ENCODE measurements around the gene JAG1.

DNA sequence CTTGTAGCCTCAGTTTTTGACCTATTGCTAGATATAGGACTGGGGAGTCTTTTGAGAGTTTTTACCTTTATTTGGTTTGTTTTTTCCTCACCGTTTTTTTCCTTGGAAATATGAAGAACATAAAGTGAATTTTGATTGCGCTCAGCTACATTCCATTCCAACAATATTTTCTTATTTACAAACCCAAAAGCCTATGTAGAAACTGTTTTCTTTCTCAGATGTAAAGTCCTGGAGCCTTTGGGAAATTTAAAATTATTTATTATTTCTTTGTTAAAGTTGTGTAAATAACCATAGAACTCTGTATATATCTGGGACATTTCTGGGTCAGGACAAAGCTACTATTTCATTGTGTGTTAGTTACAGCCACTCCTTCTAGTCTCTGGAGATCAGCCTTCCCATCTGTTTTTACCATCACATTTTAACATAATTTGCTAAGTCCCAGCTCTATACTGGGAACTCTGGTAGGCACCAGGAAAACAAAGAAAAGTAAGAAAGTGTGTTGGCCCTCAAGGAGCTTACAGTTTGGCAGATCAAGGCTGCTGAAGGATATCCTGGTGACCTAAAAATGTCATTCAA, 68.8 kb downstream of the JAG1 start:
- TF ChIP-seq POLR2A (IDR thresholded peaks at IDR 0.05; ENCODE audit: low read depth, low read length), result no peak
- TF ChIP-seq CTCF (IDR thresholded peaks at IDR 0.05; ENCODE audit: extremely low read depth in 1 of 2, insufficient read depth in 1 of 2, low read depth in 1 of 2, low read length in 2 of 2), result no peak
- no peak for TF ChIP-seq MYC (IDR thresholded peaks at IDR 0.05; ENCODE audit: low read depth, low read length)

Data from endothelial cell of umbilical vein (primary cell).